WTC11 (cell line): ENCODE results near the gene ZNF483. TPM values are rescaled to one million over a fixed set of nuclear protein-coding genes. Genes with fewer than 3 reads are reported as not detected.

ENCODE experiments used
- ATAC-seq: fragments of 200-7000 bp; cut with Tn5 transposase; 2 replicates; pipeline ENCODE4 v1.10.0; 2021; ENCODE audit warnings: mild to moderate bottlenecking, moderate library complexity
- CTCF ChIA-PET: fragments of 300-600 bp; sonication (Branson Sonifier 250); formaldehyde crosslinking; loops from one replicate; lab custom pipeline; 2021; ENCODE audit warnings: antibody characterized with exemption; lab: Charles Lee
- POLR2A ChIA-PET: fragments of 350-600 bp; sonication (Branson Sonifier 250); formaldehyde crosslinking; loops from one replicate; lab custom pipeline; 2021; ENCODE audit warnings: antibody characterized with exemption; lab: Charles Lee
- DNase-seq: peaks from one replicate; pipeline ENCODE4 v3.0.0; 2021; ENCODE audit warnings: low spot score
- H3K27ac Mint-ChIP-seq: 2 replicates; pipeline ENCODE4 v1.8.0; 2021; ENCODE audit warnings: mixed read lengths
- H3K27me3 Mint-ChIP-seq: 2 replicates; pipeline ENCODE4 v1.8.0; 2021; ENCODE audit warnings: low read depth, mild to moderate bottlenecking, moderate library complexity, mixed read lengths
- H3K36me3 Mint-ChIP-seq: 2 replicates; pipeline ENCODE4 v1.8.0; 2021; ENCODE audit warnings: mixed read lengths
- H3K4me1 Mint-ChIP-seq: 2 replicates; pipeline ENCODE4 v1.8.0; 2022; ENCODE audit warnings: mixed read lengths
- H3K4me3 Mint-ChIP-seq: 2 replicates; pipeline ENCODE4 v1.8.0; 2021; ENCODE audit warnings: mild to moderate bottlenecking, moderate library complexity, mixed read lengths
- H3K9me3 Mint-ChIP-seq: 2 replicates; pipeline ENCODE4 v1.8.0; 2021; ENCODE audit warnings: mixed read lengths
- CREM ChIP-seq: sonication (generic); formaldehyde crosslinking; IDR thresholded peaks from 2 replicates; pipeline ENCODE4 v1.8.1; 2022; ENCODE audit warnings: mild to moderate bottlenecking, missing genetic modification reagents, moderate library complexity
- FOXP4 ChIP-seq: sonication (generic); formaldehyde crosslinking; IDR thresholded peaks from 2 replicates; pipeline ENCODE4 v1.8.0; 2022; ENCODE audit warnings: mild to moderate bottlenecking, missing genetic modification reagents
- IRF1 ChIP-seq: sonication (generic); formaldehyde crosslinking; IDR thresholded peaks from 2 replicates; pipeline ENCODE4 v1.8.0; 2023; ENCODE audit warnings: missing genetic modification reagents
- JUN ChIP-seq: sonication (generic); formaldehyde crosslinking; IDR thresholded peaks from 2 replicates; pipeline ENCODE4 v1.8.0; 2023; ENCODE audit warnings: mild to moderate bottlenecking, missing genetic modification reagents
- MAX ChIP-seq: sonication (generic); formaldehyde crosslinking; IDR thresholded peaks from 2 replicates; pipeline ENCODE4 v1.8.0; 2022; ENCODE audit warnings: mild to moderate bottlenecking, missing genetic modification reagents
- MXD4 ChIP-seq: fragments of 250-450 bp; sonication (Bioruptor Pico); IDR thresholded peaks from 2 replicates; pipeline ENCODE4 v1.8.0; 2021; ENCODE audit warnings: mild to moderate bottlenecking, moderate library complexity, borderline replicate concordance
- TP53 ChIP-seq: sonication (generic); formaldehyde crosslinking; IDR thresholded peaks from 2 replicates; pipeline ENCODE4 v1.8.1; 2023; ENCODE audit warnings: mild to moderate bottlenecking, missing genetic modification reagents
- ZNF138 ChIP-seq: sonication (generic); formaldehyde crosslinking; conservative IDR thresholded peaks from 2 replicates; pipeline ENCODE4 v1.8.1; 2022; ENCODE audit warnings: mild to moderate bottlenecking, moderate library complexity, missing genetic modification reagents
- ZNF416 ChIP-seq: fragments of 250-450 bp; sonication (Bioruptor Pico); IDR thresholded peaks from 2 replicates; pipeline ENCODE4 v1.9.0; 2021; ENCODE audit warnings: mild to moderate bottlenecking, inconsistent platforms
- ZNF671 ChIP-seq: fragments of 250-450 bp; sonication (Bioruptor Pico); IDR thresholded peaks from 2 replicates; pipeline ENCODE4 v1.8.0; 2021; ENCODE audit warnings: mild to moderate bottlenecking
- total RNA-seq: library from RNA; stranded (reverse); gene quantifications from 3 replicates; pipeline ENCODE4 v1.2.3, GENCODE V29; 2021
- TF ChIP-seq, protein P1 (sequence below): fragments of 250-450 bp; sonication (Bioruptor Pico); IDR thresholded peaks from 2 replicates; pipeline ENCODE4 v1.9.0; 2021; ENCODE audit warnings: mild to moderate bottlenecking
- TF ChIP-seq, protein P2 (sequence below): sonication (generic); formaldehyde crosslinking; IDR thresholded peaks from 2 replicates; pipeline ENCODE4 v1.8.1; 2023; ENCODE audit warnings: mild to moderate bottlenecking, missing genetic modification reagents, moderate library complexity
- TF ChIP-seq, protein P3 (sequence below): sonication (generic); formaldehyde crosslinking; IDR thresholded peaks from 2 replicates; pipeline ENCODE4 v1.8.1; 2023; ENCODE audit warnings: mild to moderate bottlenecking, missing genetic modification reagents
- TF ChIP-seq, protein P4 (sequence below): sonication (generic); formaldehyde crosslinking; IDR thresholded peaks from 2 replicates; pipeline ENCODE4 v1.8.0; 2022; ENCODE audit warnings: mild to moderate bottlenecking, missing genetic modification reagents
- TF ChIP-seq, protein P5 (sequence below): sonication (generic); formaldehyde crosslinking; IDR thresholded peaks from 2 replicates; pipeline ENCODE4 v1.8.1; 2022; ENCODE audit warnings: mild to moderate bottlenecking, missing genetic modification reagents, moderate library complexity, borderline replicate concordance
- TF ChIP-seq, protein P6 (sequence below): fragments of 250-450 bp; sonication (Bioruptor Pico); IDR thresholded peaks from 2 replicates; pipeline ENCODE4 v1.9.0; 2021; ENCODE audit warnings: mild to moderate bottlenecking

ZNF483 gene
- total RNA-seq, 1 experiment from 2014 or later: 77.4 TPM

GRCh38 chr9:111559000-111559610, 34.1 kb downstream of the ZNF483 start:
- TF ChIP-seq ZNF671: no peak
- no peak for TF ChIP-seq TP53 (CRISPR knock-in tag)
- TF ChIP-seq, protein P1, sequence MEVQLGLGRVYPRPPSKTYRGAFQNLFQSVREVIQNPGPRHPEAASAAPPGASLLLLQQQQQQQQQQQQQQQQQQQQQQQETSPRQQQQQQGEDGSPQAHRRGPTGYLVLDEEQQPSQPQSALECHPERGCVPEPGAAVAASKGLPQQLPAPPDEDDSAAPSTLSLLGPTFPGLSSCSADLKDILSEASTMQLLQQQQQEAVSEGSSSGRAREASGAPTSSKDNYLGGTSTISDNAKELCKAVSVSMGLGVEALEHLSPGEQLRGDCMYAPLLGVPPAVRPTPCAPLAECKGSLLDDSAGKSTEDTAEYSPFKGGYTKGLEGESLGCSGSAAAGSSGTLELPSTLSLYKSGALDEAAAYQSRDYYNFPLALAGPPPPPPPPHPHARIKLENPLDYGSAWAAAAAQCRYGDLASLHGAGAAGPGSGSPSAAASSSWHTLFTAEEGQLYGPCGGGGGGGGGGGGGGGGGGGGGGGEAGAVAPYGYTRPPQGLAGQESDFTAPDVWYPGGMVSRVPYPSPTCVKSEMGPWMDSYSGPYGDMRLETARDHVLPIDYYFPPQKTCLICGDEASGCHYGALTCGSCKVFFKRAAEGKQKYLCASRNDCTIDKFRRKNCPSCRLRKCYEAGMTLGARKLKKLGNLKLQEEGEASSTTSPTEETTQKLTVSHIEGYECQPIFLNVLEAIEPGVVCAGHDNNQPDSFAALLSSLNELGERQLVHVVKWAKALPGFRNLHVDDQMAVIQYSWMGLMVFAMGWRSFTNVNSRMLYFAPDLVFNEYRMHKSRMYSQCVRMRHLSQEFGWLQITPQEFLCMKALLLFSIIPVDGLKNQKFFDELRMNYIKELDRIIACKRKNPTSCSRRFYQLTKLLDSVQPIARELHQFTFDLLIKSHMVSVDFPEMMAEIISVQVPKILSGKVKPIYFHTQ (CRISPR knock-in tag): no peak
- no peak for TF ChIP-seq ZNF416 (CRISPR knock-in tag)
- TF ChIP-seq CREM (CRISPR knock-in tag): no peak
- TF ChIP-seq, protein P2, sequence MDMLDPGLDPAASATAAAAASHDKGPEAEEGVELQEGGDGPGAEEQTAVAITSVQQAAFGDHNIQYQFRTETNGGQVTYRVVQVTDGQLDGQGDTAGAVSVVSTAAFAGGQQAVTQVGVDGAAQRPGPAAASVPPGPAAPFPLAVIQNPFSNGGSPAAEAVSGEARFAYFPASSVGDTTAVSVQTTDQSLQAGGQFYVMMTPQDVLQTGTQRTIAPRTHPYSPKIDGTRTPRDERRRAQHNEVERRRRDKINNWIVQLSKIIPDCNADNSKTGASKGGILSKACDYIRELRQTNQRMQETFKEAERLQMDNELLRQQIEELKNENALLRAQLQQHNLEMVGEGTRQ (CRISPR knock-in tag): no peak
- TF ChIP-seq IRF1 (CRISPR knock-in tag): no peak
- TF ChIP-seq, all 79 proteins: peak for 0
- Mint-ChIP-seq H3K27ac (no peak overlapping the region), H3K36me3 (peaks cover 65% of the 10 kb centered on the region), H3K27me3 (no peaks in the 10 kb centered on the region), H3K4me1 (no peaks in the 10 kb centered on the region), H3K4me3 (no peak overlapping the region), H3K9me3 (peaks cover 45% of the 10 kb centered on the region)
- POLR2A ChIA-PET: interaction anchor here (0.6 kb wide), 1 partner anchor 197 kb away, joined by 4 read pairs; no protein-coding TSS in a partner anchor
- DNase-seq: no peak
- CTCF ChIA-PET: no interaction called here
- ATAC-seq: peak; percentile 42

GRCh38 chr9:111561165-111561719, 36.3 kb downstream of the ZNF483 start:
- Mint-ChIP-seq H3K9me3 (peaks cover 26% of the 10 kb centered on the region), H3K4me3 (no peak overlapping the region), H3K27me3 (no peaks in the 10 kb centered on the region), H3K4me1 (no peaks in the 10 kb centered on the region), H3K36me3 (peaks cover 45% of the 10 kb centered on the region), H3K27ac (no peak overlapping the region)
- DNase-seq (no peak), ATAC-seq (no peak)
- TF ChIP-seq, protein P3, sequence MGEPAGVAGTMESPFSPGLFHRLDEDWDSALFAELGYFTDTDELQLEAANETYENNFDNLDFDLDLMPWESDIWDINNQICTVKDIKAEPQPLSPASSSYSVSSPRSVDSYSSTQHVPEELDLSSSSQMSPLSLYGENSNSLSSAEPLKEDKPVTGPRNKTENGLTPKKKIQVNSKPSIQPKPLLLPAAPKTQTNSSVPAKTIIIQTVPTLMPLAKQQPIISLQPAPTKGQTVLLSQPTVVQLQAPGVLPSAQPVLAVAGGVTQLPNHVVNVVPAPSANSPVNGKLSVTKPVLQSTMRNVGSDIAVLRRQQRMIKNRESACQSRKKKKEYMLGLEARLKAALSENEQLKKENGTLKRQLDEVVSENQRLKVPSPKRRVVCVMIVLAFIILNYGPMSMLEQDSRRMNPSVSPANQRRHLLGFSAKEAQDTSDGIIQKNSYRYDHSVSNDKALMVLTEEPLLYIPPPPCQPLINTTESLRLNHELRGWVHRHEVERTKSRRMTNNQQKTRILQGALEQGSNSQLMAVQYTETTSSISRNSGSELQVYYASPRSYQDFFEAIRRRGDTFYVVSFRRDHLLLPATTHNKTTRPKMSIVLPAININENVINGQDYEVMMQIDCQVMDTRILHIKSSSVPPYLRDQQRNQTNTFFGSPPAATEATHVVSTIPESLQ (CRISPR knock-in tag): no peak
- TF ChIP-seq MAX (CRISPR knock-in tag): no peak
- TF ChIP-seq ZNF138 (CRISPR knock-in tag): no peak
- TF ChIP-seq, protein P4, sequence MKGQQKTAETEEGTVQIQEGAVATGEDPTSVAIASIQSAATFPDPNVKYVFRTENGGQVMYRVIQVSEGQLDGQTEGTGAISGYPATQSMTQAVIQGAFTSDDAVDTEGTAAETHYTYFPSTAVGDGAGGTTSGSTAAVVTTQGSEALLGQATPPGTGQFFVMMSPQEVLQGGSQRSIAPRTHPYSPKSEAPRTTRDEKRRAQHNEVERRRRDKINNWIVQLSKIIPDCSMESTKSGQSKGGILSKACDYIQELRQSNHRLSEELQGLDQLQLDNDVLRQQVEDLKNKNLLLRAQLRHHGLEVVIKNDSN (CRISPR knock-in tag): no peak
- TF ChIP-seq, protein P5, sequence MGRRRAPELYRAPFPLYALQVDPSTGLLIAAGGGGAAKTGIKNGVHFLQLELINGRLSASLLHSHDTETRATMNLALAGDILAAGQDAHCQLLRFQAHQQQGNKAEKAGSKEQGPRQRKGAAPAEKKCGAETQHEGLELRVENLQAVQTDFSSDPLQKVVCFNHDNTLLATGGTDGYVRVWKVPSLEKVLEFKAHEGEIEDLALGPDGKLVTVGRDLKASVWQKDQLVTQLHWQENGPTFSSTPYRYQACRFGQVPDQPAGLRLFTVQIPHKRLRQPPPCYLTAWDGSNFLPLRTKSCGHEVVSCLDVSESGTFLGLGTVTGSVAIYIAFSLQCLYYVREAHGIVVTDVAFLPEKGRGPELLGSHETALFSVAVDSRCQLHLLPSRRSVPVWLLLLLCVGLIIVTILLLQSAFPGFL (CRISPR knock-in tag): no peak
- TF ChIP-seq, protein P6, sequence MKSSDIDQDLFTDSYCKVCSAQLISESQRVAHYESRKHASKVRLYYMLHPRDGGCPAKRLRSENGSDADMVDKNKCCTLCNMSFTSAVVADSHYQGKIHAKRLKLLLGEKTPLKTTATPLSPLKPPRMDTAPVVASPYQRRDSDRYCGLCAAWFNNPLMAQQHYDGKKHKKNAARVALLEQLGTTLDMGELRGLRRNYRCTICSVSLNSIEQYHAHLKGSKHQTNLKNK (CRISPR knock-in tag): no peak
- TF ChIP-seq MXD4 (CRISPR knock-in tag): no peak
- no peak for TF ChIP-seq JUN
- no peak for TF ChIP-seq FOXP4 (CRISPR knock-in tag)
- ChIA-PET POLR2A (no interaction called here), CTCF (no interaction called here)
